Endodermal cell (in vitro differentiated cells): ENCODE results near the gene ATP5PO. TPM values are rescaled to one million over a fixed set of nuclear protein-coding genes. Genes with fewer than 3 reads are reported as not detected.

Source experiments
- DNase-seq: peaks from one replicate; pipeline ENCODE4 v3.0.0-alpha.2; 2017
- H3K27ac ChIP-seq: 2 replicates; pipeline ENCODE4 v1.5.1; 2013; ENCODE audit warnings: mild to moderate bottlenecking, low read depth, low read length, moderate library complexity
- H3K27me3 ChIP-seq: 2 replicates; pipeline ENCODE4 v1.6.1; 2013; ENCODE audit warnings: mild to moderate bottlenecking, low read length, moderate library complexity; ENCODE audit not compliant: insufficient read depth, control insufficient read depth, poor library complexity, severe bottlenecking
- H3K36me3 ChIP-seq: 2 replicates; pipeline ENCODE4 v1.7.0; 2013; ENCODE audit warnings: mild to moderate bottlenecking, low read length, moderate library complexity; ENCODE audit not compliant: control insufficient read depth, insufficient read depth
- H3K4me1 ChIP-seq: one replicate; pipeline ENCODE4 v1.7.0; 2013; ENCODE audit warnings: low read length; ENCODE audit not compliant: control insufficient read depth, insufficient read depth
- H3K4me3 ChIP-seq: 2 replicates; pipeline ENCODE4 v1.5.1; 2013; ENCODE audit warnings: mild to moderate bottlenecking, low read length, moderate library complexity
- H3K9ac ChIP-seq: 2 replicates; pipeline ENCODE4 v1.6.1; 2013; ENCODE audit warnings: mild to moderate bottlenecking, low read length, moderate library complexity; ENCODE audit not compliant: poor library complexity, severe bottlenecking; ENCODE audit errors: extremely low read depth
- H3K9me3 ChIP-seq: 2 replicates; pipeline ENCODE4 v1.6.1; 2013; ENCODE audit warnings: mild to moderate bottlenecking, low read length, moderate library complexity; ENCODE audit not compliant: control insufficient read depth
- H3K27ac Mint-ChIP-seq: 2 replicates; pipeline ENCODE4 v1.8.0; 2020; ENCODE audit warnings: mixed read lengths
- H3K27me3 Mint-ChIP-seq: 2 replicates; pipeline ENCODE4 v1.8.0; 2021; ENCODE audit warnings: mild to moderate bottlenecking, mixed read lengths; ENCODE audit not compliant: insufficient read depth
- H3K36me3 Mint-ChIP-seq: 2 replicates; pipeline ENCODE4 v1.8.0; 2020; ENCODE audit warnings: low read depth, mixed read lengths
- H3K4me1 Mint-ChIP-seq: 2 replicates; pipeline ENCODE4 v1.8.0; 2020; ENCODE audit warnings: mixed read lengths
- H3K4me3 Mint-ChIP-seq: 2 replicates; pipeline ENCODE4 v1.8.0; 2020; ENCODE audit warnings: mild to moderate bottlenecking, moderate library complexity, mixed read lengths
- H3K9me3 Mint-ChIP-seq: 2 replicates; pipeline ENCODE4 v1.8.0; 2020; ENCODE audit warnings: mild to moderate bottlenecking, mixed read lengths
- WGBS, 2 experiments: methylation state at CpG; one replicate each; pipeline versions ENCODE4 v1.1.5 to v1.1.7; 2013; ENCODE audit warnings: missing lambda C conversion rate in 2 of 2, mixed read lengths in 1 of 2; ENCODE audit not compliant: insufficient coverage in 1 of 2, insufficient read length in 1 of 2; 5-methylcytosine and 5-hydroxymethylcytosine counted together
- total RNA-seq, 2 donors: library from RNA; stranded (reverse); fragmentation: NEBNext Ultra II Directional in 1 of 2; extraction: Animal tissue kit (Norgen Biotek cat#: 25700) in 1 of 2; gene quantifications; 2 replicates in 1 of 2; 3 replicates in 1 of 2; pipeline ENCODE4 v1.2.1, GENCODE V29; 2021
- TF ChIP-seq, protein P1 (sequence below): fragments of 200-600 bp; sonication (generic); conservative IDR thresholded peaks from 2 replicates; pipeline ENCODE4 v1.5.0; 2021; ENCODE audit warnings: antibody characterized with exemption, mild to moderate bottlenecking

Gene ATP5PO
- total RNA-seq, 2 donors from 2014 or later = 223 to 252 TPM

DNA sequence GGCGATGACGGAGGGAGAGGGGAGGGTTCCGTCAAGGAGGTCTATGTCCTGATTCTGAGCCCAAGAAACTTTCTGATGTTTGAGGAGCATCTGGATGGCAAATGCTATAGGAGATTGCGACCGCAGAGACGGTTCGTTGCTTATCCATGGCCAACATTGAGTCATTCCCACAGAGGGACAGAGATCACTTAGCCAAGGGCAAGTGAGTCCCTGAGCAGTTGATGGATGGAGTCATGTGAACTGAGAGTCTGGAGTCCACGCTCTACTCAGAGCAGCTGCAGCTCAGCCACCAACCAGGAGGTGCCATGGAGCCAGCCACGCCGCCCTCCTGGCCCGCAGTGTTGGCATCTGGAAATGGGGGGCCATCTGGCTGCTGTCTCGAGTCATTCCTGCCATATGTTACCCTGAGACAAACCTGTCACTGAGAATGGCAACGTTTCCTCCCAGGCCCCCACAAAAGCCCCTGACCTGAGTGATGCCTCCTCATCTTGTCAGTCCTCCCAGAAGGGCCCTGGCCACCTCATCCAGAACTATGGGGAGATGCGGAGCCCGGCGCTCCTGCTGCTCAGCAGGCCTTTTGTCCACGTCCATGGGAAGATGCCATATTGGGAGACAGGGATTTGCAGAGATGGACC lies 58.6 kb downstream of the ATP5PO start:
- no peaks in the 10 kb centered on the region for H3K9me3 Mint-ChIP-seq
- no peak overlapping the region for H3K27ac ChIP-seq
- TF ChIP-seq, protein P1, sequence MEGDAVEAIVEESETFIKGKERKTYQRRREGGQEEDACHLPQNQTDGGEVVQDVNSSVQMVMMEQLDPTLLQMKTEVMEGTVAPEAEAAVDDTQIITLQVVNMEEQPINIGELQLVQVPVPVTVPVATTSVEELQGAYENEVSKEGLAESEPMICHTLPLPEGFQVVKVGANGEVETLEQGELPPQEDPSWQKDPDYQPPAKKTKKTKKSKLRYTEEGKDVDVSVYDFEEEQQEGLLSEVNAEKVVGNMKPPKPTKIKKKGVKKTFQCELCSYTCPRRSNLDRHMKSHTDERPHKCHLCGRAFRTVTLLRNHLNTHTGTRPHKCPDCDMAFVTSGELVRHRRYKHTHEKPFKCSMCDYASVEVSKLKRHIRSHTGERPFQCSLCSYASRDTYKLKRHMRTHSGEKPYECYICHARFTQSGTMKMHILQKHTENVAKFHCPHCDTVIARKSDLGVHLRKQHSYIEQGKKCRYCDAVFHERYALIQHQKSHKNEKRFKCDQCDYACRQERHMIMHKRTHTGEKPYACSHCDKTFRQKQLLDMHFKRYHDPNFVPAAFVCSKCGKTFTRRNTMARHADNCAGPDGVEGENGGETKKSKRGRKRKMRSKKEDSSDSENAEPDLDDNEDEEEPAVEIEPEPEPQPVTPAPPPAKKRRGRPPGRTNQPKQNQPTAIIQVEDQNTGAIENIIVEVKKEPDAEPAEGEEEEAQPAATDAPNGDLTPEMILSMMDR = no peak
- peaks cover 22% of the 10 kb centered on the region for H3K4me1 Mint-ChIP-seq
- 96 to 99% methylated on average over 12 to 17 of the region's 17 CpGs for WGBS, 2 experiments
- H3K9ac ChIP-seq = no peak overlapping the region
- no peaks in the 10 kb centered on the region for H3K36me3 ChIP-seq
- DNase-seq = no peak
- no peak overlapping the region for H3K27ac Mint-ChIP-seq
- no peak overlapping the region for H3K4me3 ChIP-seq
- no peaks in the 10 kb centered on the region for H3K27me3 Mint-ChIP-seq
- H3K4me1 ChIP-seq = peaks cover 4% of the 10 kb centered on the region
- H3K9me3 ChIP-seq = no peaks in the 10 kb centered on the region
- no peak overlapping the region for H3K4me3 Mint-ChIP-seq
- no peaks in the 10 kb centered on the region for H3K27me3 ChIP-seq
- H3K36me3 Mint-ChIP-seq = no peaks in the 10 kb centered on the region

DNA sequence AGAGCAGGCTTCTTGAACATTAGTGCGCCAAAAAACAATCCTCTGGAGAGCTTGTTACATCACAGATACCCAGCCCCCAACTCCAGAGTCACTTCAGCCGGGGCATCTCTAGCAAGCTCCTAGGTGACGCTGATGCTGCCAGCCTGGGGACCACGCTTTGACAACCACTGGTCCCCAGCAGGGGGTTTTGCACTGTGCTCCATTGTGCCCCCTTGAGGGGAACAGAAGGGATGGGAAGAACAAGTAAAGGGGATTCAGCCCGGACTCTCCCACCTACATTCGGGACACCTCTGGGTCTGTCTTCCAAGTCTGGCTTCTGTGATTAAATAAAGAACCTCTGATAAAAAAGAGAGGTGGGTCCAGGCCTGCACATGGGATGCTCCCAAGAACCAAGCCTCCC lies 60.4 kb downstream of the ATP5PO start:
- H3K4me3 ChIP-seq = no peak overlapping the region
- WGBS, 2 experiments = 95 to 100% methylated on average over 1 to 4 of the region's 6 CpGs
- no peaks in the 10 kb centered on the region for H3K36me3 Mint-ChIP-seq
- TF ChIP-seq, protein P1 = peak; percentile 67
- no peaks in the 10 kb centered on the region for H3K9me3 Mint-ChIP-seq
- no peaks in the 10 kb centered on the region for H3K9me3 ChIP-seq
- DNase-seq = peak; percentile 78
- no peak overlapping the region for H3K9ac ChIP-seq
- H3K36me3 ChIP-seq = no peaks in the 10 kb centered on the region
- no peak overlapping the region for H3K27ac ChIP-seq
- H3K4me1 Mint-ChIP-seq = peaks cover 22% of the 10 kb centered on the region
- H3K27me3 Mint-ChIP-seq = no peaks in the 10 kb centered on the region
- no peaks in the 10 kb centered on the region for H3K27me3 ChIP-seq
- peaks cover 4% of the 10 kb centered on the region for H3K4me1 ChIP-seq
- H3K27ac Mint-ChIP-seq = no peak overlapping the region
- no peak overlapping the region for H3K4me3 Mint-ChIP-seq

DNA sequence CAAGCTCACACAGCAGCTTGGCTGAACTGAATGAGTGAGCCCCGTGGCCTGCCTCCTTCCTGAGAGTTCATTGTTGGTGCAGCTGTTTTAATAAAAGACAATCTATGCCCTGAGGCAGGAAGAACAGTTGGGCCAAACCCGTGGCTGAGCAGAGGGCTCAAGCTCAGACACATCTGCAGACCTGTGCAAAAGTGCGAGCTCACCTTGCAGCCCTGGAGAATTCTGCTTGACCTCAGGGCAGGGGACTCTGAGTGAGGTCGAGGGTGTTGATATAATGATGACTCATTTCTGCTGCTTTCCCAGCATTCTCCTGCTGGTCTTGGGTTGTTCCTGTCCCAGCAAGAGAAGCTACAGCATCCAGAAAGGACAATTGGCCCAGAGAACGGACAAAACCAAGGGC lies 61.0 kb downstream of the ATP5PO start:
- H3K4me3 Mint-ChIP-seq = no peak overlapping the region
- DNase-seq = no peak
- Histone ChIP-seq H3K27ac (no peak overlapping the region), H3K9me3 (no peaks in the 10 kb centered on the region), H3K9ac (no peak overlapping the region), H3K27me3 (no peaks in the 10 kb centered on the region), H3K4me1 (peaks cover 4% of the 10 kb centered on the region), H3K36me3 (no peaks in the 10 kb centered on the region), H3K4me3 (no peak overlapping the region)
- TF ChIP-seq, protein P1 = no peak
- WGBS, 2 experiments = 85 to 90% methylated on average over 3 to 5 of the region's 5 CpGs
- H3K27ac Mint-ChIP-seq = no peak overlapping the region
- H3K4me1 Mint-ChIP-seq = peaks cover 20% of the 10 kb centered on the region
- H3K36me3 Mint-ChIP-seq = no peaks in the 10 kb centered on the region
- H3K9me3 Mint-ChIP-seq = no peaks in the 10 kb centered on the region
- H3K27me3 Mint-ChIP-seq = no peaks in the 10 kb centered on the region

Other genes with a start within 250 kb of the ATP5PO start
- 100 to 1,000 TPM; 221 to 282 TPM for gene MRPS6, start 157.8 kb upstream of the ATP5PO start, total RNA-seq
- gene SLC5A3, start 157.8 kb upstream of the ATP5PO start, total RNA-seq = 10 to 100 TPM; 41.9 to 57.2 TPM